D721Med (cell line): ENCODE data around the gene AGAP1.

ENCODE experiments used
- DNase-seq: peaks from one replicate; pipeline ENCODE4 v3.0.0; 2011; ENCODE audit warnings: low spot score; ENCODE audit not compliant: insufficient read length
- FAIRE-seq: peaks from 2 replicates; lab custom pipeline; 2011; peaks lifted over from hg19 to GRCh38; lab: Jason Lieb, UNC
- TF ChIP-seq, protein P1 (sequence below): IDR thresholded peaks from 2 replicates; pipeline ENCODE4 v1.5.1; 2012; ENCODE audit warnings: mild to moderate bottlenecking, control low read depth; ENCODE audit not compliant: insufficient read depth; ENCODE audit errors: missing control alignments

The AGAP1 gene

DNA sequence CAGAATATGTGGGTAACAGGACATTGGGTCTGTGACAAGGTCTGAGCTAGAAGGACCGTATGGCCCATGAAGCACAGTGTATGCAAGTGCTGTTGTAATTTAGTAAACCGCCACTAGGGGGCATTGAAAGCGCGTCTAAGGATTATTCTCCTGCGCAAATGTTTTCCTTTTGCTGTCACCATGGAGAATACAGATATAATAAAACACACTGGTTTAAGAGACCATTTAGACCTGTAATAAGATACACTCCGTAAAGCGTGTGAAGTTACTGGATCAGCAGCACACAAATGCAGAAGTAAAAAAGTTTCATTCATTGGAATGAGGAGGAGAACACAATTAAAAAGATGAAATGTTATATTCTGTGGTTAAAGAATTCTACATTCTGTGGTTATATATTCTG is 272.4 kb downstream of the AGAP1 start:
- FAIRE-seq (peak; percentile 97), DNase-seq (no peak)
- TF ChIP-seq, protein P1, sequence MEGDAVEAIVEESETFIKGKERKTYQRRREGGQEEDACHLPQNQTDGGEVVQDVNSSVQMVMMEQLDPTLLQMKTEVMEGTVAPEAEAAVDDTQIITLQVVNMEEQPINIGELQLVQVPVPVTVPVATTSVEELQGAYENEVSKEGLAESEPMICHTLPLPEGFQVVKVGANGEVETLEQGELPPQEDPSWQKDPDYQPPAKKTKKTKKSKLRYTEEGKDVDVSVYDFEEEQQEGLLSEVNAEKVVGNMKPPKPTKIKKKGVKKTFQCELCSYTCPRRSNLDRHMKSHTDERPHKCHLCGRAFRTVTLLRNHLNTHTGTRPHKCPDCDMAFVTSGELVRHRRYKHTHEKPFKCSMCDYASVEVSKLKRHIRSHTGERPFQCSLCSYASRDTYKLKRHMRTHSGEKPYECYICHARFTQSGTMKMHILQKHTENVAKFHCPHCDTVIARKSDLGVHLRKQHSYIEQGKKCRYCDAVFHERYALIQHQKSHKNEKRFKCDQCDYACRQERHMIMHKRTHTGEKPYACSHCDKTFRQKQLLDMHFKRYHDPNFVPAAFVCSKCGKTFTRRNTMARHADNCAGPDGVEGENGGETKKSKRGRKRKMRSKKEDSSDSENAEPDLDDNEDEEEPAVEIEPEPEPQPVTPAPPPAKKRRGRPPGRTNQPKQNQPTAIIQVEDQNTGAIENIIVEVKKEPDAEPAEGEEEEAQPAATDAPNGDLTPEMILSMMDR = peak; percentile 84

DNA sequence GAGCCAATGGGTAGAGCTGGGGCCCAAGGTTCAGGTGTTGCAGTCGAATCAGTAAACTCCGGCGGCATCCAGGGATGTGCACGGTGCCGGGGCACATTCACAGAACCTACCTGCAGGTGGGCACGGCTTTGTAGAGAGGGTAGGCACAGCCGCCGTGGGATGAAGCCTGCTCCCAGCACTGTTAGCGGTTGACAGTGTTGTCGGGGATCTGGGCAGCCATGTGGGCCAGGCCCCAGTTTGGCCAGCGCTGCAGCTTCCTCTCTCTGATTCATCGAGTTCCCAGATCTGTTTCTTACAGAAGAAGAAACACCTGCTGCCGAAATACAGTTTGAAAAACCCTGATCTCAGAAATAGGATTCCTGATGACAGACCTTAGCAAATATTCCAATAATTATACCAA is 274.8 kb downstream of the AGAP1 start:
- FAIRE-seq (no peak), DNase-seq (no peak)
- TF ChIP-seq, protein P1 = no peak

DNA sequence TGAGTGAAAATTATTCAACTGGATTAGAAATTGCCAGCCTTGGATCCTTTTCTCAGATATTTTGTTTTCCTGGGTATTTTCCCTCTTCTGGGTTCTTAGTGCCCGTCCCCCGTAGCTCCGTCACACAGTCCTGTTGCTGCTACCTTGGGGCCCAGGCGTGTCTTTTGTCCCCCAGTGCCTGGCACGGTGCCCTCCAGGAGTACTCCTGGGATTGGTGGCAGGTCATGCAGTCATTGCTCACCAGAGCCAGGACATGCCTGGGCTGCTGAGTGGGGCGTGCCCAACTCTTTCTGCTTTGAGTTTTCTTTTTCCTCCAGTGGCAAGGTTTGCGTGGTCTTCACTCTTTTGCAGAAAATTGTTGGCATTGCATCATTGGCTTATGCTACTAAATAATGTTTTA is 275.2 kb downstream of the AGAP1 start:
- TF ChIP-seq, protein P1 = no peak
- no peak for FAIRE-seq
- DNase-seq = no peak

DNA sequence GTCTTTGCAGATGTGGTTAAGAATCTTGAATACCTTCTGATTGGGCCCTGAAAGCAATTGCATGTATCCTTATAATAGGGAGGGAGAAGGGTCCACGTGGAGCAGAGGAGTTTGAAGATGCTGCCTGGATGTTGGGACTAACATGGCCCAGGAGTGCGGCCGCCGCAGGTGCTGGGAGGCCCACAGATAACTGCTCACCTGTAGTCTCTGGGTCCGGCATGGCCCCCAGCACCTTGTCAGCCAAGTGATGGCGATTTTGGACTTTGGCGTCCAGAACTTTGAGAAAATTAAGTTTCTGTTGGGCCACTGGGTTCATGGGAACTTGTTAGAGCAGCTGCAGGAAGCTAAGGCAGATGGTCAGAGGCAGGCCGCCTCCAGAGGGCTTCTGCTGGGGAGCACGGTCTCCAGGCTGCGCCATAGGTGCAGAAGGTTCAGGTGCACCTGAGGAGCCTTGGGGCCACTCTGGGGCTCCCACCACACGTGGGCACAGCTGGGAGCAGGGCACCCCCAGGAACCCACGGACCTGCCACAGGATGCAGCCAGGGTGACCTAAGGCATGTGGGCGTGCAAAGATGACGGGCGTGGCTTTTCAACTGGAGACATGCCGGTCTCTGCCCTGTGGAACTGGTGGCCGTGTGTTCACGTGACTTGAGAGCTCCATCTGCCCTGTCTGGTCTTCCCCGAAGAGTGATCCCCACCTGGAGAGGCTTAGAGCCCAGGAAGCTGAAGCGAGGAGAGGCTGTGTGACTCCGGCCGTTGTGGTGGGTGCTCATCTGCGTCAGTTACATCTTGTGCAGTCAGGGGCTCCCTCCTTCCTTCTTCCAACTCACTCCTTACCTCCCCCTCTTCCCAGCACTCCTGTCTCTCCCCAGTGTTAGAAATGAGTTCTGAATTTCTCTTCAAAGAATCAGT is 277.3 kb downstream of the AGAP1 start:
- TF ChIP-seq, protein P1 = no peak
- FAIRE-seq = no peak
- DNase-seq = no peak

DNA sequence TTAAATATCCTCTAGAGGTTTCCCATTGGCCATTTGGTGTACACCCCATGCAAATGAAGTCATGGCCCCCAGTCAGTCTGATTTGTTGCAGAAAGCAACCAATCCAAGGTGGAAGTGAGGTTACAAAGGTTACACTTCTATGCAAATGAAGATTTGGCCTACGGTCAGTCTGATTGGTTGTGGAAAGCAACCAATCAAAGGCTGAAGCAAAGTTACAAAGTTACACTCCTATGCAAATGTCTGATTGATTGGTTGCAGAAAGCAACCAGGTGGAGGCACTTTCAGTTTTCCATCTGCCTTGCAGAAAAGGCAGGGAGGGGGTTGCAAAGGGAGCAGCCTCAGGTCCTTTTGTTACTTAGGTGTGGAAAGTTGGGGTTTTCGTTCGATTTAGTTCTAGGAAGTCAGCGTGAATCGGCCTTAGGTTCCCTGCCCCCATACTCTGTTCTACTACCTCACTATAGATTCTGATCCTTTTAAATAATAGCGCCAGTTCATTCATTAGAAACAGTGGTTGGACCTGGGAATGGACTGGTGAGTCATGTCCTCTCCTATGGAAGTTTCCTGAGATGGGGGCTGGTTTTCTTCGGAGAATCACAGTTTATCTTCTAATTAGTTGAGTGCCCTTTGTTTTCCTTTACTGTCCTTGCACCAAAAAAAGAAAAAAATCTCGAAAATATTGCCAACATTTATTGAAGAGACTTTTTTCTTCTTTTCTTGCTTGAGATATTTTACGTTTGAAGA is 279.5 kb downstream of the AGAP1 start:
- TF ChIP-seq, protein P1 = no peak
- FAIRE-seq (no peak), DNase-seq (no peak)

DNA sequence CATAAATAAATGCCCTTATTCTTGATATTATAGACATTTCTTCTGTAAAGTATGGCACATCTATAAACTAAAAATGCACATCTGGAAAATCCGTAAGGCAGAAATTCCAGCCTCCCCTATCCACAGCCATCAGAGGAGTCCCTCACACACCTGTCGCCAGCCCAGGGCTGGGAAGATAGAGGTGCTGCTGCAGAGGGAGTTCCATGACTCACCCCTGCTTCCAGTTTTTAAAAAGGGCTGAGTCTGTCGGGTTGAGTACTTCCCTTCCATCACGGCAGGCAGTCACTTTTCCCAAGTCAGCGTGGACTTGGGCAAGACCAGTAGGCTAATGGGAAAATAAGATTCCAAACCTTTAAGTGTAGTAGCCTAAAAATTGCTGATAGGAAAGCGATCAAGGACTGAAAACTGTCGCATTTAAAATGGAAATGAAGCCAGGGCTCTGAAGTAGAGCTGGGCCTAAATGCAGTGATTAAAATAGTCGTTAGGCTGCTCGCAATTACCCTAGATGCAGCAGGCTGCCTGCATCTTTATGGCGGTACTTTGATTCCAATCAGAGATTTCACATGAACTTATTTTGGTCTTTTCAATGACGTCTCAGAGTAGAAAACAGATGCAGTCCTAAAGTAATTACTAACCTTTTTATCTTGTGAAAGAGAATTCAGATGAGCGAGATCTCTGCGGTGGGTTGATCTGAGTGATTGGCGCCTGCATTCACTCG is 280.5 kb downstream of the AGAP1 start:
- FAIRE-seq = no peak
- TF ChIP-seq, protein P1 = no peak

More for the DNA sequence above, 280.5 kb downstream of the AGAP1 start:
- no peak for DNase-seq
